Measurements from ENCODE around the gene GAS2L3. TPM values are rescaled to one million over a fixed set of nuclear protein-coding genes. Genes with fewer than 3 reads are reported as not detected.

GAS2L3 gene
- total and polyA plus RNA-seq, 9 of the 15 experiments (the other 6 are each of a cell fraction or from before 2014, with no cell fraction given): 1.5 to 9.8 (median 3.5) TPM

GRCh38 chr12:100584256-100584655, 10.8 kb downstream of the GAS2L3 start (continued):
- TF ChIP-seq KLF6 (CRISPR knock-in tag; IDR thresholded peaks at IDR 0.05; ENCODE audit: borderline replicate concordance) (no peak), ZNF436 (CRISPR knock-in tag; IDR thresholded peaks at IDR 0.05) (no peak), ZBTB33 (CRISPR knock-in tag; IDR thresholded peaks at IDR 0.05) (no peak), CHD1 (IDR thresholded peaks at IDR 0.05; ENCODE audit: low read length) (no peak), SRSF7 (optimal IDR thresholded peaks at IDR 0.05; ENCODE audit: low read depth, low read length) (no peak), STAG1 (CRISPR knock-in tag; IDR thresholded peaks at IDR 0.05; ENCODE audit: borderline replicate concordance) (no peak), ZNF449 (CRISPR knock-in tag; IDR thresholded peaks at IDR 0.05) (no peak), ZBTB8A (IDR thresholded peaks at IDR 0.05; ENCODE audit: partially characterized antibody) (no peak)

GRCh38 chr12:100591979-100592378, 18.5 kb downstream of the GAS2L3 start:
- Histone ChIP-seq H3K4me2 (ENCODE audit: insufficient read depth, low read length) (no peak overlapping the region), H3K9ac (ENCODE audit: insufficient read depth in 1 of 2, low read depth in 2 of 2, low read length in 2 of 2) (no peak overlapping the region), H3K9me1 (ENCODE audit: control insufficient read depth, insufficient read depth, low read length) (no peaks in the 10 kb centered on the region), H4K20me1 (replicated peaks; ENCODE audit: control insufficient read depth, insufficient read depth, low read length) (no peaks in the 10 kb centered on the region), H3K79me2 (ENCODE audit: control insufficient read depth, insufficient read depth, low read length) (no peaks in the 10 kb centered on the region), H2AFZ (ENCODE audit: low read depth, low read length) (no peak overlapping the region), H3K4me1 (replicated peaks in 1 of 2; ENCODE audit: control insufficient read depth in 2 of 2, insufficient read depth in 2 of 2, low read length in 2 of 2) (no peaks in the 10 kb centered on the region), H3K27me3 (ENCODE audit: control insufficient read depth in 2 of 2, insufficient read depth in 2 of 2, low read length in 2 of 2) (no peaks in the 10 kb centered on the region), H3K9me3 (replicated peaks; ENCODE audit: control insufficient read depth, insufficient read depth, low read depth, low read length) (no peaks in the 10 kb centered on the region; the same call in 1 of the 2 replicates), H3K4me3 (no peak overlapping the region), H3K36me3 (ENCODE audit: control insufficient read depth, insufficient read depth, low read length) (no peaks in the 10 kb centered on the region), H3K27ac (ENCODE audit: extremely low read depth, low read depth, low read length) (no peak overlapping the region)
- ChIA-PET POLR2A (interaction anchor here (1.0 kb wide), 1 partner anchor 11 kb away, joined by 4 read pairs; no protein-coding TSS in a partner anchor), CTCF (ENCODE audit: low intra/inter-chr PET ratio) (no interaction called here)
- ATAC-seq: no peak
- no peak for TF ChIP-seq SP2 (IDR thresholded peaks at IDR 0.05; ENCODE audit: extremely low read depth, low read depth, low read length, poor library complexity, severe bottlenecking)
- intact Hi-C loops (cut with micrococcal nuclease) (no loop called here), in situ Hi-C loops (cut with MboI) (no loop called here)
- no TSS peak for BruUV-seq (replicated peaks)
- FAIRE-seq: no peak
- 17% methylated on average over 4 of the region's 4 CpGs for WGBS (ENCODE audit: insufficient coverage, low coverage, missing lambda C conversion rate)
- no peak for DNase-seq (ENCODE audit: extremely low read depth in 1 of 4, low spot score in 3 of 4)
